Measurements from ENCODE around the gene DNAH3.

DNAH3 gene

DNA sequence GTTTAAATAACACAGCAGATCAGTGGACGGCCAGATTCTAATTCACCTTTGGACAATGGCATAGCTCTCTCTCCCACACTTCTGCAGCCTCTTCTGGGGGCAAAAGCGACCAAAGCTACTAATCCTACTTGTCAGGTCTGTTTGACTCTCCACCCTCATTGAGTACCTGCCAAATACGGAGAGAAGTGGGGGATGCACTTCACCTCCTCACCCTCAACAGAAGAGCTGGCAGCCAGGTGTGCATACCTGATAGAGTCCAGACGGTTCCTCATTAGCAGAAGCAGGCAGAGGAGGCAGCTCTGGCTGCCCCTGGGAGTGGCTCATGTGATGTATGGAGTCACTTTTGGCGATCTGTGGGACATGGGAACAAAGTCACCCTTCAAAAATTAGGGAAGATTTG is 4.9 kb downstream of the DNAH3 start:
- Histone ChIP-seq H2AFZ (ENCODE audit: low read length) (no peak overlapping the region), H4K20me1 (ENCODE audit: insufficient read depth, low read length) (no peaks in the 10 kb centered on the region), H3K9me2 (ENCODE audit: low read depth, low read length) (no peaks in the 10 kb centered on the region), H3K9ac (ENCODE audit: low read length) (no peak overlapping the region), H3F3A (ENCODE audit: insufficient read depth, low read length) (no peaks in the 10 kb centered on the region), H3K4me2 (ENCODE audit: low read length) (no peak overlapping the region), H3K27ac (ENCODE audit: low read depth, low read length, poor library complexity, severe bottlenecking) (no peak overlapping the region), H3K4me1 (ENCODE audit: insufficient read depth, low read length, severe bottlenecking) (no peaks in the 10 kb centered on the region), H3K36me3 (ENCODE audit: insufficient read depth, low read length) (no peaks in the 10 kb centered on the region), H3K4me3 (ENCODE audit: low read depth, low read length, poor library complexity, severe bottlenecking) (no peak overlapping the region), H3K9me3 (ENCODE audit: low read length) (peaks cover 8% of the 10 kb centered on the region), H3K27me3 (ENCODE audit: insufficient read depth, low read length) (no peaks in the 10 kb centered on the region), H3K79me2 (ENCODE audit: insufficient read depth, low read length) (no peaks in the 10 kb centered on the region)
- TF ChIP-seq EZH2 (IDR thresholded peaks at IDR 0.05; ENCODE audit: borderline replicate concordance, low read length) = no peak
- TF ChIP-seq, protein P1, sequence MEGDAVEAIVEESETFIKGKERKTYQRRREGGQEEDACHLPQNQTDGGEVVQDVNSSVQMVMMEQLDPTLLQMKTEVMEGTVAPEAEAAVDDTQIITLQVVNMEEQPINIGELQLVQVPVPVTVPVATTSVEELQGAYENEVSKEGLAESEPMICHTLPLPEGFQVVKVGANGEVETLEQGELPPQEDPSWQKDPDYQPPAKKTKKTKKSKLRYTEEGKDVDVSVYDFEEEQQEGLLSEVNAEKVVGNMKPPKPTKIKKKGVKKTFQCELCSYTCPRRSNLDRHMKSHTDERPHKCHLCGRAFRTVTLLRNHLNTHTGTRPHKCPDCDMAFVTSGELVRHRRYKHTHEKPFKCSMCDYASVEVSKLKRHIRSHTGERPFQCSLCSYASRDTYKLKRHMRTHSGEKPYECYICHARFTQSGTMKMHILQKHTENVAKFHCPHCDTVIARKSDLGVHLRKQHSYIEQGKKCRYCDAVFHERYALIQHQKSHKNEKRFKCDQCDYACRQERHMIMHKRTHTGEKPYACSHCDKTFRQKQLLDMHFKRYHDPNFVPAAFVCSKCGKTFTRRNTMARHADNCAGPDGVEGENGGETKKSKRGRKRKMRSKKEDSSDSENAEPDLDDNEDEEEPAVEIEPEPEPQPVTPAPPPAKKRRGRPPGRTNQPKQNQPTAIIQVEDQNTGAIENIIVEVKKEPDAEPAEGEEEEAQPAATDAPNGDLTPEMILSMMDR (IDR thresholded peaks at IDR 0.05; ENCODE audit: low read length) = no peak

DNA sequence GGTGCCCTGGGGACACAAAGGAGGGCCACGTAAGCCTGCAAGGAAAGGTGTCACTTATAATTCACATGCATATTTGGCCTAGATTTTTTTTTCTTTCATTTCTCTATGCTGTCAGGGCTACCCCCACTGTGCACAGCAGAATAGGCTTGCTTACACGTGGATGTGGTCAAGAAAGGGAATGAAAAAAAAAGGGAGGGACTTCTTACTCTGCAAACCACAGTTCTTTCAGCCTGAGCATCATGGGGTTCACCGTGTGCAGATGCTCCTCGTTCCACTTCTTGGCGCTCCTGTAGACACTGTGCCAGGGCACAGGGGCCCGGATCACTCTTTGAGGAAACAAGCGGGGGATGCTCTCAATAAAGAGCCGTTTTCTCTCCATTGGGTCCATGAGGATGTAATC is 16.6 kb downstream of the DNAH3 start:
- Histone ChIP-seq H3K4me2 (ENCODE audit: low read length) (no peak overlapping the region), H3F3A (ENCODE audit: insufficient read depth, low read length) (no peaks in the 10 kb centered on the region), H3K36me3 (ENCODE audit: insufficient read depth, low read length) (no peaks in the 10 kb centered on the region), H3K79me2 (ENCODE audit: insufficient read depth, low read length) (no peaks in the 10 kb centered on the region), H3K27ac (ENCODE audit: low read depth, low read length, poor library complexity, severe bottlenecking) (no peak overlapping the region), H3K4me3 (ENCODE audit: low read depth, low read length, poor library complexity, severe bottlenecking) (no peak overlapping the region), H2AFZ (ENCODE audit: low read length) (no peak overlapping the region), H3K9ac (ENCODE audit: low read length) (no peak overlapping the region), H3K9me3 (ENCODE audit: low read length) (no peaks in the 10 kb centered on the region), H3K4me1 (ENCODE audit: insufficient read depth, low read length, severe bottlenecking) (no peaks in the 10 kb centered on the region), H3K9me2 (ENCODE audit: low read depth, low read length) (no peaks in the 10 kb centered on the region), H3K27me3 (ENCODE audit: insufficient read depth, low read length) (no peaks in the 10 kb centered on the region), H4K20me1 (ENCODE audit: insufficient read depth, low read length) (no peaks in the 10 kb centered on the region)
- TF ChIP-seq EZH2 (IDR thresholded peaks at IDR 0.05; ENCODE audit: borderline replicate concordance, low read length) = no peak
- TF ChIP-seq, protein P1 (IDR thresholded peaks at IDR 0.05; ENCODE audit: low read length) = no peak

- Histone ChIP-seq H2AFZ (ENCODE audit: low read length) (no peak overlapping the region), H3K27ac (ENCODE audit: low read depth, low read length, poor library complexity, severe bottlenecking) (no peak overlapping the region), H4K20me1 (ENCODE audit: insufficient read depth, low read length) (no peaks in the 10 kb centered on the region), H3K9me2 (ENCODE audit: low read depth, low read length) (no peaks in the 10 kb centered on the region), H3K36me3 (ENCODE audit: insufficient read depth, low read length) (no peaks in the 10 kb centered on the region), H3K27me3 (ENCODE audit: insufficient read depth, low read length) (no peaks in the 10 kb centered on the region), H3K4me2 (ENCODE audit: low read length) (no peak overlapping the region), H3K9me3 (ENCODE audit: low read length) (no peaks in the 10 kb centered on the region), H3K4me1 (ENCODE audit: insufficient read depth, low read length, severe bottlenecking) (no peaks in the 10 kb centered on the region), H3K4me3 (ENCODE audit: low read depth, low read length, poor library complexity, severe bottlenecking) (no peak overlapping the region), H3K79me2 (ENCODE audit: insufficient read depth, low read length) (no peaks in the 10 kb centered on the region), H3K9ac (ENCODE audit: low read length) (no peak overlapping the region), H3F3A (ENCODE audit: insufficient read depth, low read length) (no peaks in the 10 kb centered on the region)
- no peak for TF ChIP-seq EZH2 (IDR thresholded peaks at IDR 0.05; ENCODE audit: borderline replicate concordance, low read length)
- TF ChIP-seq, protein P1 (IDR thresholded peaks at IDR 0.05; ENCODE audit: low read length) = no peak
Observed at GRCh38 chr16:21130811-21131210, 19.8 kb downstream of the DNAH3 start.

Data from OCI-LY1 (cell line).